NCI-H524 (cell line): ENCODE data around the gene SELENOO.

Experiments
- DNase-seq, 2 experiments: peaks; one replicate each; lab custom pipeline; 2025; lab: John Stamatoyannopoulos, UW

Gene SELENOO

GRCh38 chr22:50184902-50185374 is 15.9 kb upstream of the SELENOO start:
- no peak for DNase-seq

DNA sequence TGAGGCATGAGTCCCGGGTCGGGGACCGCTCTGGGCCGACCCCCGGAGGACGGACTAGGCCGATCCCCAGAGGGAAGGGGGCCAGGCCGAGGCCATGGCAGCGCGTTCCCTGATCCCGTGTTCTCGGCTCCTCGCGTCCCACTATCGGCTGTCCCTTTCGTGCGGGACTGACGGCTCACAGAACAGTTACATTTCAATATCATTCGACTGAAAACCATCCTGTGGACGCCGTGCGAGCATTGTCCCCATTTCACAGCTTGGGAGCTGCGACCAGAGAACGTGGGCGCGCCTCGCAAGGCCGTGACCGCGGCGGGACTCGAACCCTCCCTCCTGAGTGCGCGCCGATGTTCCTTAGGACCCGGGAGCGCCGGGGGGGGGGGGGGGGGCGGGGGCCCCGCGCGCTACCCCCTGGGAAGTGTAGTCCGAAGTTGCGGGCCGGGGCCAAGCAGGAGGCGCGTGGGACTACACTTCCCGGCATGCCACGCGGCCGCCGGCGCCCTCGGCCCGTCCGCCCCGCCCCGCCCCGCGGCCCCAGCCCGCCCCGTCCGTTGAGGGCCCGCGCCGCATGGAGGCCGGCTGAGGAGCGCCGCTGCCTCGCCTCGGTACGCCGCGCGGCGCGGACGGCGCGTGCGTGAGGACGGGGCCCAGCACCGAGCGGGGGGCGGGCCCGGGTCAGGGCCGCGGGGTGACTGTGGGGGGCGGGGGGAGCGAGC is 15.3 kb upstream of the SELENOO start, which contains the start of gene TRABD:
Gene TRABD (plus strand): TSS at position 539 of the 713 bp plus-strand sequence. CDS start 7,148 bp downstream, outside the sequence.
- peak; percentile 74 to 91 for DNase-seq

GRCh38 chr22:50186181-50186714 is 14.6 kb upstream of the SELENOO start:
- DNase-seq, result no peak

DNA sequence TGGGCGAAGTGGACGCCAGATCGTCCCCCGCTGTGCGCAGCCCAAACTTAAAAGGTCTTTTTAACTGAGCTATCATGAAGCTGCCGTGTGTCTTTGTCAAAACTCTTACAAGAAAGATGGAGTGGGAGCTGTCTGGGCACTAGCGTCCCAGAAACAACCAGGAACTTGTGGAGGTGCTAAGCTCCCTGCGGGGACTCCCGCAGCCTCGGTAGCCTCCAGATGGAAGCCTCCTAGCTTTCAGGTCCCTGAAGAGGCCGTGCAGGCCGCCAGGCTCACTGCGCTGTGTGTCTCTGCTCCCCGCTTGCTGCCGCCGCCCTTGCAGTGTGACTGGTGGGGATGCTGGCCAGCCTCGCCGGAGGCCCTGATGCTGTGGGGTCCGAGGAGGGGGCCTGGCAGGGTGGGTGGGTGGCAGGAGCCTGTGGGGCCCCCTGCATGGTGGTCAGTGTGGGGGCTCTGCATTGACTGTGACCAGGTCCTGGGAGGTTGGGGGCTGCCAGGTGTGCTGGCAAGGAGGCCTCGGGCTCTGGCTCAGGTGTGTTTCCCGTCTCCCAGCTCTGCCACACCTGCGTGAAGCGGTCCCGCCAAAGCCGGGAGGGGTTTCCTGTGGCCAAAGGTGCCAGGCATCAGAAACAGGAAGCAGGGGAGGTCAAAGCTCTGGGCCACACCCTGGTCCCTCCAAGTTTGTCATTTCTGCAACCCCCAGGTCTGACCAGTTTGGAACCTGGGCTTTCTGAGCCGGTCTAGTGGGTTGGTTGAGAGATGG is 13.9 kb upstream of the SELENOO start:
- DNase-seq, result peak in 1 of 2 experiments; percentile 53

- DNase-seq, result no peak
These were observed 12.5 kb upstream of the SELENOO start for GRCh38 chr22:50188356-50188755.

- DNase-seq, result peak in 1 of 2 experiments; percentile 61
These were observed 11.5 kb upstream of the SELENOO start for GRCh38 chr22:50189184-50189848.

DNA sequence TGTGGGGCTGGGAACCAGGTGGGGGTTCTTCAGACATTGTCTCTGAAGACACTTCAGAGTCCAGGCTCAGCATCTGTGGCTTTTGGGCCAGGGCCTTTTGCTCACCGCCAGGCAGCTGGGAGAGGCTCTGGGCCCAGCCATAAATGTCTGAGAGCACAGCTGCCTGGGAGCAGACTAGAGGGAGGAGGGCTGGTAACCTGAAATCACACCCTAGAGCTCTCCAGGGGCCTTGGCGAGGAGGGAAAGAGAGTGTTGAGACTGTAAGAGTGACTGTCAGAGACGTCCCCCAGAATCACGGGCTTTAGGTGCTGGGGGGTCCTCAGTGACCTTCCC is 11.0 kb upstream of the SELENOO start:
- no peak for DNase-seq

GRCh38 chr22:50190182-50190940 is 10.4 kb upstream of the SELENOO start:
- DNase-seq, result no peak

DNA sequence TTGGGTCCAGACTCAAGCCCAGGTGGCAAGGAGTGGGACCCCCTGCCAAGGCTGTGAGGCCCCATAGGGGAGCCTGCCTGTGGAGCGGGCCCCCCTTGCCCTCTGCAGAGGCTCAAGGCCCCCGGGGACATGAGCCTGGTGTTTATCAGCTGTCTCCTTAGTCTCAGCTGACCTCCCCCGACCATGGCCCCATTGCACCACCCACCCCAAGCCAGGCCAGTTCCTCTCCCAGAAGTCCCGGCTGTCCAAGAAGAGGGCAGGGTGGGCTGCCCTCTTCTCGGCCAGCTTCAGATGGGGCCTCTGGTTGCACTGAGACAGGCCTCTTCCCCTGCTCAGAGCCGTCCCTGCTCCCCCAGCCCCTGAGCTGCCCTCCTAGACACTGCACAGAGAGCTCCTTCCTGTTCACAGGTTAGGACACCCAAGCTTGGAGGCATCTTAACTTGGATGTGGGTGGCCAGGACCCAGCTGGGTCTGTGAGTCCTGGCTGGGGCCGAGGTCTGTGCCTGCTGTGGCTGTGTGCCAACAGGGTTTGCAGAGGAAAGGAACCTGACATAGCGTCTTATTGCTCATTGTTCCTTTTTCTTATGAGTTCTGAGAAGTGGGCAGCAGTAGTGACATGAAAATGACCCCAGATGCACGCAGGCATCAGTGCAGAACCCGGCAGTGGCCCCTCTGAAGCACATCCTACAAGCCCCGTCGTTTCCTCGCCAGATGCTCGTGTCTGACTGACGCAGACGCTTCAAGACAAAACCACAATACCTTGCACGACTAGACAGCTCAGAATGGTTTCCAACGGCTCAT is 9.7 kb upstream of the SELENOO start:
- DNase-seq, result no peak

- no peak for DNase-seq
These were observed 8.2 kb upstream of the SELENOO start for GRCh38 chr22:50192436-50193204.

- no peak for DNase-seq
These were observed 7.2 kb upstream of the SELENOO start for GRCh38 chr22:50193621-50194020.

- no peak for DNase-seq
These were observed 6.6 kb upstream of the SELENOO start for GRCh38 chr22:50194037-50194805.

DNA sequence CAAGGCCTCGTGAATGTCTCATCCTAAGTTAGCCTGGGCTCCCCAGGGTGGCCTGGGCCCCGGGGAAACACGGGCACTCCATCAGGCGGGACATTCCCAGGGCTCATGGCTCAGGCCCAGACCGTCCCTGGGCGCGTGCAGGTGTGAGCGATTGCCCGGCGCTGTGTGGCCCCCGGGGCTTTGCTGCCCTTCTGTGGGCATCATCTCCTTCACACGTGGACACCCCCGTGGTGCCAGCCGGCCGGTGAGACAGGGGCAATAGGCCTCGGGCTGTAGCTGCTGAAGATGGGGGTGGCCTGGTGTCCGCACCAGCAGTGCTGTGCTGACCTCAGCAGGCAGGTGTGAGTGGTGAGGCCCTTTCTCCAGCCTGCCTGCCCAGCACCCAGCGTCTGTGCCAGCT is 4.6 kb upstream of the SELENOO start:
- DNase-seq, result no peak

DNA sequence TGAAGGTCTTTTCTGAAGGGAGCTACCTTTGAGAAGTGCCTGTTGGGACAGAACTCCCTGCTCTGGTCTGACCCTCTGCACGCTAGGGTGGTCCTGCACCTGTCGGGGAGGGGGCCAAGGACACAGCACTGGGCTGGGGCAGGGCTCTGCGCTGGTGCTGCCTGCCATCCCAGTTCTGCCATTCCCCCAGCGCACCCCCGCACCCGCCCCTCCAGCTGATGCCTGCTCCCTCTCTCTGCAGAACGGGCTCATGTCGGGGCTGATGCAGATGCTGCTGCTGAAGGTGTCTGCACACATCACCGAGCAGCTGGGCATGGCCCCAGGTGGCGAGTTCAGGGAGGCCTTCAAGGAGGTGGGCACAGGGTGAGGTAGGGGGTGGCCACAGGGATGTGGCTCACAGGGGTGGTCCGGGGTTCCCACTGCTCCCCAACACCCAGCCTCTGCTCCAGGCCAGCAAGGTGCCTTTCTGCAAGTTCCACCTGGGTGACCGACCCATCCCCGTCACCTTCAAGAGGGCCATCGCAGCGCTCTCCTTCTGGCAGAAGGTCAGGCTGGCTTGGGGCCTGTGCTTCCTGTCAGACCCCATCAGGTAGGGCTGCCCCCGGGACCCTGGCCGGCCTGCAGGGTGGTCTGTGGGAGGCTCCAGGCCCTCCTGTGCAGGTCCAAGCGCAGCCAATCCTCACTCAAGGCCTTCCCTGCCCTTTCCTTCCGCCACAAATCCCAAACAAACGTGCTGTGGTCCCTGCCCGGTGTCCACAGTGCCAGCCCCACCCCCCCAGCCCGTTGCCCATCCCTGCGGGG is 3.6 kb upstream of the SELENOO start:
- no peak for DNase-seq

DNA sequence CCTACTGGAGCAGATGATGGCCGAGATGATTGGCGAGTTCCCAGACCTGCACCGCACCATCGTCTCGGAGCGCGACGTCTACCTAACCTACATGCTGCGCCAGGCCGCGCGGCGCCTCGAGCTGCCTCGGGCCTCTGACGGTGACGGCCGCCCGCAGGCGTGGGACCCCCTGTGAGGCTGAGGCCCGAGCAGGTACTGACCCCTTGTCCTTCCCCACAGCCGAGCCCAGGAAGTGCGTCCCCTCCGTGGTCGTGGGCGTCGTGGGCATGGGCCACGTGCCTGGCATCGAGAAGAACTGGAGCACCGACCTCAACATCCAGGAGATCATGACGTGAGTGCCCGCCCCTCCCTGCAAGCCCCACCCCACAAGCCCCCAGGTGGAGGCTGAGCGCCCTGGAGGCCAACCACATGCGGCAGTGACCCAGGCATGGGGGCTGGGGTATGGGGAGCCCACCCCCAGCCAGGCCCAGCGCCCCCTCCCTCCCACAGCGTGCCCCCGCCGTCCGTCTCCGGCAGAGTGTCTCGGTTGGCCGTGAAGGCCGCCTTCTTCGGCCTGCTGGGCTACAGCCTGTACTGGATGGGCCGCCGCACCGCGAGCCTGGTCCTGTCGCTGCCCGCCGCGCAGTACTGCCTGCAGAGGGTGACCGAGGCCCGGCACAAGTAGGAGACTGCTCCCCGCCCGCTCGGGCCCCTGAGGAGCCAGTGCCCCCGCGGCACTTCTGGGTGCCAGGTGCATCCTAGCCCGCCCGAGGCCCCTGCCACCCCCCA is 2.8 kb upstream of the SELENOO start:
- DNase-seq, result no peak

- DNase-seq, result no peak
These were observed 2.2 kb upstream of the SELENOO start for GRCh38 chr22:50198624-50199017.

GRCh38 chr22:50199251-50199721 is 1.5 kb upstream of the SELENOO start:
- DNase-seq, result no peak
